Measurements from ENCODE around the gene KRTAP2-3.

GRCh38 chr17:41013181-41013580 lies 46.7 kb downstream of the KRTAP2-3 start:
- TF ChIP-seq, protein P1, sequence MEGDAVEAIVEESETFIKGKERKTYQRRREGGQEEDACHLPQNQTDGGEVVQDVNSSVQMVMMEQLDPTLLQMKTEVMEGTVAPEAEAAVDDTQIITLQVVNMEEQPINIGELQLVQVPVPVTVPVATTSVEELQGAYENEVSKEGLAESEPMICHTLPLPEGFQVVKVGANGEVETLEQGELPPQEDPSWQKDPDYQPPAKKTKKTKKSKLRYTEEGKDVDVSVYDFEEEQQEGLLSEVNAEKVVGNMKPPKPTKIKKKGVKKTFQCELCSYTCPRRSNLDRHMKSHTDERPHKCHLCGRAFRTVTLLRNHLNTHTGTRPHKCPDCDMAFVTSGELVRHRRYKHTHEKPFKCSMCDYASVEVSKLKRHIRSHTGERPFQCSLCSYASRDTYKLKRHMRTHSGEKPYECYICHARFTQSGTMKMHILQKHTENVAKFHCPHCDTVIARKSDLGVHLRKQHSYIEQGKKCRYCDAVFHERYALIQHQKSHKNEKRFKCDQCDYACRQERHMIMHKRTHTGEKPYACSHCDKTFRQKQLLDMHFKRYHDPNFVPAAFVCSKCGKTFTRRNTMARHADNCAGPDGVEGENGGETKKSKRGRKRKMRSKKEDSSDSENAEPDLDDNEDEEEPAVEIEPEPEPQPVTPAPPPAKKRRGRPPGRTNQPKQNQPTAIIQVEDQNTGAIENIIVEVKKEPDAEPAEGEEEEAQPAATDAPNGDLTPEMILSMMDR (IDR thresholded peaks at IDR 0.05 in 4 of 5, conservative IDR thresholded peaks at IDR 0.05 in 1 of 5) = no peak
- no peak for TF ChIP-seq POLR2A (IDR thresholded peaks at IDR 0.05)
